ENCODE results near the gene BOLA2B. TPM values are rescaled to one million over a fixed set of nuclear protein-coding genes. Genes with fewer than 3 reads are reported as not detected.

BOLA2B gene
- total RNA-seq, 5 donors from 2014 or later (not counting 1 experiment from before 2014, with no cell fraction given) = 47.0 to 115 (median 100) TPM

GRCh38 chr16:30185683-30186421 is 7.6 kb downstream of the BOLA2B start:
- Histone ChIP-seq H3K9me3 (no peaks in the 10 kb centered on the region), H3K27me3 (replicated peaks in 1 of 2; ENCODE audit: control insufficient read depth in 2 of 2, extremely low read depth in 1 of 2, insufficient read depth in 2 of 2, low read length in 1 of 2) (no peaks in the 10 kb centered on the region), H3K4me1 (ENCODE audit: control insufficient read depth in 1 of 2, extremely low read depth in 1 of 2, insufficient read depth in 2 of 2, low read length in 2 of 2) (peaks cover 24 to 51% of the 10 kb centered on the region in 2 experiments), H3K36me3 (ENCODE audit: control insufficient read depth in 2 of 2, extremely low read depth in 1 of 2, insufficient read depth in 1 of 2, low read length in 1 of 2) (peaks cover 12 to 44% of the 10 kb centered on the region in 2 donors), H3K27ac (ENCODE audit: low read length) (peak overlapping the region; percentile 76), H3K4me3 (ENCODE audit: control insufficient read depth in 1 of 2, extremely low read depth in 1 of 2, low read length in 1 of 2) (peak overlapping the region; percentile 76 to 98)
- DNase-seq (peak; percentile 74 to 92 (median 83)), ATAC-seq (replicated peaks in 1 of 4) (peak; percentile 50 to 58 (median 53))
- H3K4me1 Mint-ChIP-seq = peaks cover 31 to 38% (median 36%) of the 10 kb centered on the region in 3 donors
- 1% methylated on average over 9 of the region's 15 CpGs for WGBS (ENCODE audit: insufficient coverage)
- H3K9me3 Mint-ChIP-seq = no peaks in the 10 kb centered on the region
- ChIA-PET CTCF (interaction anchor here in 1 of 2 donors (0.5 to 1.7 kb wide), 8 partner anchors 43 to 370 kb away, joined by 3 to 13 read pairs (median 4); partner anchors contain the start of genes PAGR1, TBC1D10B and TBX6), POLR2A (interaction anchor here (0.5 to 0.6 kb wide), 5 partner anchors 70 to 448 kb away, joined by 3 to 6 read pairs (median 4); no protein-coding TSS in a partner anchor)
- H3K36me3 Mint-ChIP-seq = peaks cover 27% of the 10 kb centered on the region
- no peaks in the 10 kb centered on the region for H3K27me3 Mint-ChIP-seq
- peak overlapping the region; percentile 94 to 98 (median 97) for H3K4me3 Mint-ChIP-seq
- H3K27ac Mint-ChIP-seq = peak overlapping the region; percentile 93 to 99

- H3K36me3 Mint-ChIP-seq = peaks cover 27% of the 10 kb centered on the region
- Histone ChIP-seq H3K27me3 (replicated peaks in 1 of 2; ENCODE audit: control insufficient read depth in 2 of 2, extremely low read depth in 1 of 2, insufficient read depth in 2 of 2, low read length in 1 of 2) (no peaks in the 10 kb centered on the region), H3K9me3 (no peaks in the 10 kb centered on the region), H3K4me3 (ENCODE audit: control insufficient read depth in 1 of 2, extremely low read depth in 1 of 2, low read length in 1 of 2) (peak overlapping the region; percentile 76 to 98), H3K27ac (ENCODE audit: low read length) (peak overlapping the region; percentile 76), H3K36me3 (ENCODE audit: control insufficient read depth in 2 of 2, extremely low read depth in 1 of 2, insufficient read depth in 1 of 2, low read length in 1 of 2) (peaks cover 12 to 44% of the 10 kb centered on the region in 2 donors), H3K4me1 (ENCODE audit: control insufficient read depth in 1 of 2, extremely low read depth in 1 of 2, insufficient read depth in 2 of 2, low read length in 2 of 2) (peaks cover 24 to 54% of the 10 kb centered on the region in 2 experiments)
- DNase-seq (peak in 13 of 35 experiments; percentile 5 to 39 (median 20)), ATAC-seq (replicated peaks in 1 of 4) (peak in 3 of 4 experiments; percentile 0 to 3 (median 1))
- H3K9me3 Mint-ChIP-seq = no peaks in the 10 kb centered on the region
- WGBS (ENCODE audit: insufficient coverage) = 2% methylated on average over 12 of the region's 13 CpGs
- H3K4me1 Mint-ChIP-seq = peaks cover 31 to 39% (median 39%) of the 10 kb centered on the region in 3 donors
- H3K27ac Mint-ChIP-seq = peak overlapping the region; percentile 93 to 99
- no peaks in the 10 kb centered on the region for H3K27me3 Mint-ChIP-seq
- H3K4me3 Mint-ChIP-seq = peak overlapping the region; percentile 94 to 98 (median 97)
- ChIA-PET POLR2A (interaction anchor here (0.6 kb wide), 4 partner anchors 46 to 193 kb away, joined by 3 to 5 read pairs (median 3); no protein-coding TSS in a partner anchor), CTCF (interaction anchor here in 1 of 2 donors (0.6 to 1.7 kb wide), 5 partner anchors 42 to 369 kb away, joined by 3 to 13 read pairs (median 5); partner anchors contain the start of genes PAGR1 and TBX6)
Measured at GRCh38 chr16:30184891-30185682, 8.4 kb downstream of the BOLA2B start.

- CTCF ChIA-PET = interaction anchor here in 1 of 2 donors (1.0 to 1.6 kb wide), 2 partner anchors 42 to 93 kb away, joined by 4 to 5 read pairs; partner anchors contain the start of gene TBX6
- H3K36me3 Mint-ChIP-seq = peaks cover 27% of the 10 kb centered on the region
- H3K4me3 Mint-ChIP-seq = peak overlapping the region; percentile 94 to 98 (median 97)
- H3K27ac Mint-ChIP-seq = peak overlapping the region; percentile 93 to 99
- peaks cover 31 to 39% (median 39%) of the 10 kb centered on the region in 3 donors for H3K4me1 Mint-ChIP-seq
- peaks cover 12 to 44% of the 10 kb centered on the region in 2 donors for H3K36me3 ChIP-seq (ENCODE audit: control insufficient read depth in 2 of 2, extremely low read depth in 1 of 2, insufficient read depth in 1 of 2, low read length in 1 of 2)
- no peaks in the 10 kb centered on the region for H3K9me3 ChIP-seq
- POLR2A ChIA-PET = no interaction called here
- 0% methylated on average over 11 of the region's 24 CpGs for WGBS (ENCODE audit: insufficient coverage)
- H3K4me3 ChIP-seq (ENCODE audit: control insufficient read depth in 1 of 2, extremely low read depth in 1 of 2, low read length in 1 of 2) = peak overlapping the region; percentile 76 to 98
- peak; percentile 56 to 65 (median 58) for ATAC-seq (replicated peaks in 1 of 4)
- no peaks in the 10 kb centered on the region for H3K9me3 Mint-ChIP-seq
- peaks cover 24 to 54% of the 10 kb centered on the region in 2 experiments for H3K4me1 ChIP-seq (ENCODE audit: control insufficient read depth in 1 of 2, extremely low read depth in 1 of 2, insufficient read depth in 2 of 2, low read length in 2 of 2)
- no peaks in the 10 kb centered on the region for H3K27me3 ChIP-seq (replicated peaks in 1 of 2; ENCODE audit: control insufficient read depth in 2 of 2, extremely low read depth in 1 of 2, insufficient read depth in 2 of 2, low read length in 1 of 2)
- peak overlapping the region; percentile 76 for H3K27ac ChIP-seq (ENCODE audit: low read length)
- H3K27me3 Mint-ChIP-seq = no peaks in the 10 kb centered on the region
- DNase-seq = peak; percentile 68 to 89 (median 82)
Measured at GRCh38 chr16:30184096-30184890, 9.2 kb downstream of the BOLA2B start.

GRCh38 chr16:30183233-30184095 is 10.0 kb downstream of the BOLA2B start, which contains the start of gene CORO1A:
CORO1A (plus strand) TSS chr16:30183602; CDS start chr16:30185210, 1,608 bp downstream.
- Mint-ChIP-seq H3K4me3 (peak within 1 kb of the TSS; percentile 94 to 98 (median 97)), H3K4me1 (peaks cover 31 to 39% (median 39%) of the 10 kb centered on the region in 3 donors), H3K9me3 (no peaks in the 10 kb centered on the region), H3K27ac (peak within 1 kb of the TSS; percentile 93 to 99), H3K36me3 (peaks cover 27% of the 10 kb centered on the region), H3K27me3 (no peaks in the 10 kb centered on the region)
- H3K4me1 ChIP-seq (ENCODE audit: control insufficient read depth in 1 of 2, extremely low read depth in 1 of 2, insufficient read depth in 2 of 2, low read length in 2 of 2) = peaks cover 24 to 54% of the 10 kb centered on the region in 2 experiments
- ChIA-PET CTCF (interaction anchor here in 1 of 2 donors (0.5 to 1.6 kb wide), 3 partner anchors 41 to 472 kb away, joined by 4 to 5 read pairs (median 5); partner anchors contain the start of gene TBX6), POLR2A (interaction anchor here in 1 of 2 donors (1.0 kb wide), 1 partner anchor 91 kb away, joined by 3 read pairs; no protein-coding TSS in a partner anchor)
- under 1% methylated on average over 74 of the region's 81 CpGs for WGBS (ENCODE audit: insufficient coverage)
- peak within 1 kb of the TSS; percentile 76 to 98 for H3K4me3 ChIP-seq (ENCODE audit: control insufficient read depth in 1 of 2, extremely low read depth in 1 of 2, low read length in 1 of 2)
- H3K9me3 ChIP-seq = no peaks in the 10 kb centered on the region
- peak; percentile 57 to 87 (median 74) for DNase-seq
- H3K27me3 ChIP-seq (replicated peaks in 1 of 2; ENCODE audit: control insufficient read depth in 2 of 2, extremely low read depth in 1 of 2, insufficient read depth in 2 of 2, low read length in 1 of 2) = no peaks in the 10 kb centered on the region
- peak; percentile 55 to 64 (median 56) for ATAC-seq (replicated peaks in 1 of 4)
- H3K36me3 ChIP-seq (ENCODE audit: control insufficient read depth in 2 of 2, extremely low read depth in 1 of 2, insufficient read depth in 1 of 2, low read length in 1 of 2) = peaks cover 12 to 44% of the 10 kb centered on the region in 2 donors
- peak within 1 kb of the TSS; percentile 93 for H3K27ac ChIP-seq (ENCODE audit: low read length)

GRCh38 chr16:30180741-30181140 is 12.7 kb downstream of the BOLA2B start:
- Mint-ChIP-seq H3K4me1 (peaks cover 10 to 22% (median 16%) of the 10 kb centered on the region in 3 donors), H3K27me3 (no peaks in the 10 kb centered on the region), H3K27ac (peak overlapping the region; percentile 33 to 78), H3K9me3 (no peaks in the 10 kb centered on the region), H3K36me3 (peaks cover 12% of the 10 kb centered on the region), H3K4me3 (no peak overlapping the region)
- Histone ChIP-seq H3K36me3 (ENCODE audit: control insufficient read depth in 2 of 2, extremely low read depth in 1 of 2, insufficient read depth in 1 of 2, low read length in 1 of 2) (peaks cover 7 to 17% of the 10 kb centered on the region in 2 donors), H3K4me1 (ENCODE audit: control insufficient read depth in 1 of 2, extremely low read depth in 1 of 2, insufficient read depth in 2 of 2, low read length in 2 of 2) (peaks cover 2 to 28% of the 10 kb centered on the region in 2 experiments), H3K27me3 (replicated peaks in 1 of 2; ENCODE audit: control insufficient read depth in 2 of 2, extremely low read depth in 1 of 2, insufficient read depth in 2 of 2, low read length in 1 of 2) (no peaks in the 10 kb centered on the region), H3K4me3 (ENCODE audit: control insufficient read depth in 1 of 2, extremely low read depth in 1 of 2, low read length in 1 of 2) (no peak overlapping the region), H3K9me3 (no peaks in the 10 kb centered on the region), H3K27ac (ENCODE audit: low read length) (no peak overlapping the region)
- DNase-seq (no peak), ATAC-seq (replicated peaks in 1 of 4) (no peak)
- ChIA-PET CTCF (interaction anchor here (0.6 to 0.7 kb wide), 7 partner anchors 35 to 501 kb away, joined by 3 to 10 read pairs (median 5); partner anchors contain the start of gene DCTPP1 (in 1 of the 2)), POLR2A (no interaction called here)
- 100% methylated on average over 2 of the region's 3 CpGs for WGBS (ENCODE audit: insufficient coverage)
